ENCODE results near the gene GALNT3. TPM values are rescaled to one million over a fixed set of nuclear protein-coding genes. Genes with fewer than 3 reads are reported as not detected.

Gene GALNT3
- total RNA-seq, 1 donor from 2014 or later = 0.64 TPM

DNA sequence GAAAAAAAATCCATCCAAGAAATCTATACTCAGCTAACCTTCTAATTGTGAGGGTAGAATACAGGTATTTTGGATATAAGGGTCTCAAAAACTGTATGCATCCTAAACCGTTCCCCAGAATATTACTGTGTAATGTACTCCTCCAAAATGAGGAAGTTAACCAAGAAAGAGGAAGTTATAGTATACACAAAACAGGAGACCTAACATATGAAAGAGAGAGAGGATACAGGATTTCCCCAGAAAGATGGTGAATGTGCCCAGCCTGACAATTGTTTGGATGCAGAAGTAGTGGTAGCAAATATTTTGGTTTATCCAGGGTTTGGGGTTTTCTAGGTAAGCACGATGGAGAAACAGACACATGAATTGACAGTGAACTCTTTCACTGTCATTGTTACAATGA is 50.6 kb downstream of the GALNT3 start:
- H3K4me3 ChIP-seq = no peak overlapping the region
- TF ChIP-seq, protein P1, sequence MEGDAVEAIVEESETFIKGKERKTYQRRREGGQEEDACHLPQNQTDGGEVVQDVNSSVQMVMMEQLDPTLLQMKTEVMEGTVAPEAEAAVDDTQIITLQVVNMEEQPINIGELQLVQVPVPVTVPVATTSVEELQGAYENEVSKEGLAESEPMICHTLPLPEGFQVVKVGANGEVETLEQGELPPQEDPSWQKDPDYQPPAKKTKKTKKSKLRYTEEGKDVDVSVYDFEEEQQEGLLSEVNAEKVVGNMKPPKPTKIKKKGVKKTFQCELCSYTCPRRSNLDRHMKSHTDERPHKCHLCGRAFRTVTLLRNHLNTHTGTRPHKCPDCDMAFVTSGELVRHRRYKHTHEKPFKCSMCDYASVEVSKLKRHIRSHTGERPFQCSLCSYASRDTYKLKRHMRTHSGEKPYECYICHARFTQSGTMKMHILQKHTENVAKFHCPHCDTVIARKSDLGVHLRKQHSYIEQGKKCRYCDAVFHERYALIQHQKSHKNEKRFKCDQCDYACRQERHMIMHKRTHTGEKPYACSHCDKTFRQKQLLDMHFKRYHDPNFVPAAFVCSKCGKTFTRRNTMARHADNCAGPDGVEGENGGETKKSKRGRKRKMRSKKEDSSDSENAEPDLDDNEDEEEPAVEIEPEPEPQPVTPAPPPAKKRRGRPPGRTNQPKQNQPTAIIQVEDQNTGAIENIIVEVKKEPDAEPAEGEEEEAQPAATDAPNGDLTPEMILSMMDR (IDR thresholded peaks at IDR 0.05) = no peak
- no peaks in the 10 kb centered on the region for H3K4me1 ChIP-seq
- no peak for DNase-seq (ENCODE audit: low spot score in 2 of 2)
- no peak overlapping the region for H3K27ac ChIP-seq
- intact Hi-C loops (cut with DNase I) = no loop called here
- no peaks in the 10 kb centered on the region for H3K36me3 ChIP-seq
- H3K9me3 ChIP-seq = no peaks in the 10 kb centered on the region
- no peaks in the 10 kb centered on the region for H3K27me3 ChIP-seq

DNA sequence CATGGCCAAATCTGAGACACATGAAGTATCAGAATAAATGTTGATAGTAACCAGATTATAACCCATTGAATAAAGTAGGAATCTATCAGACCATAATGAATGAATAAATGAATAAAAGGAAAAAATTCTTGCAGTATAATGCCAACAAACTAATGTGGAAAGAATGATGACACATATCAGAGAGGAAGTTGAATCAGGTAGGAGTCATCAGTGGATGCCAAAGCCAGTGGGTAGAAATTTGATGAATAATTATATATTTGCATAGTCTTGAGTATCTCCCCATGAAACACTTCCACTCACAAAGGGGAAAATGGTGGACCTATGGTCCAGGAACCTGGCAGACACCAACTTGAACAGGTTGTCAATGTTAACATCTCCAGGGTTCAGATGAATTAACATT is 68.6 kb downstream of the GALNT3 start:
- Histone ChIP-seq H3K36me3 (no peaks in the 10 kb centered on the region), H3K4me1 (no peaks in the 10 kb centered on the region), H3K27ac (no peak overlapping the region), H3K27me3 (no peaks in the 10 kb centered on the region), H3K9me3 (no peaks in the 10 kb centered on the region), H3K4me3 (no peak overlapping the region)
- intact Hi-C loops (cut with DNase I) = no loop called here
- TF ChIP-seq, protein P1 (IDR thresholded peaks at IDR 0.05) = no peak
- no peak for DNase-seq (ENCODE audit: low spot score in 2 of 2)

DNA sequence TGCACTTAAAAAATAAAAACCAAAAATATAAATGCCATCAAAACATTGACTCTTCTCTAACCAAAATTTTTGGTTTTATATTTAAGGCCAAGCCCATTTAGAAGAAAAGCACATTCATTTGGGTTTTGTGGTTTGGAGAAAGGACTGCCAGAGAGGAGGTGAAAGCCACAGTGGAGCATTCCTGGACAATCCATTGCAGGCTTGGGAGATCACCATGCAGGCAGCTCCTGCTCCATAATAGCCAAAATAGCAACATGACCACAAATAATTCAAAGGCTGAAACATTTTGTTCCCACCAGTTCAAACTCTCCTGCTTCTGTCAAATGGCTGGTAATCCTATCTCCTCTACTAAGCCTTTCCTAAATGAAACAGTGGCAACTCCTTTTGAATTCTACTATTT is 73.5 kb downstream of the GALNT3 start:
- H3K27ac ChIP-seq = no peak overlapping the region
- H3K4me3 ChIP-seq = no peak overlapping the region
- DNase-seq (ENCODE audit: low spot score in 2 of 2) = no peak
- TF ChIP-seq, protein P1 (IDR thresholded peaks at IDR 0.05) = no peak
- no peaks in the 10 kb centered on the region for H3K36me3 ChIP-seq
- no peaks in the 10 kb centered on the region for H3K4me1 ChIP-seq
- no peaks in the 10 kb centered on the region for H3K9me3 ChIP-seq
- H3K27me3 ChIP-seq = no peaks in the 10 kb centered on the region
- intact Hi-C loops (cut with DNase I) = no loop called here

DNA sequence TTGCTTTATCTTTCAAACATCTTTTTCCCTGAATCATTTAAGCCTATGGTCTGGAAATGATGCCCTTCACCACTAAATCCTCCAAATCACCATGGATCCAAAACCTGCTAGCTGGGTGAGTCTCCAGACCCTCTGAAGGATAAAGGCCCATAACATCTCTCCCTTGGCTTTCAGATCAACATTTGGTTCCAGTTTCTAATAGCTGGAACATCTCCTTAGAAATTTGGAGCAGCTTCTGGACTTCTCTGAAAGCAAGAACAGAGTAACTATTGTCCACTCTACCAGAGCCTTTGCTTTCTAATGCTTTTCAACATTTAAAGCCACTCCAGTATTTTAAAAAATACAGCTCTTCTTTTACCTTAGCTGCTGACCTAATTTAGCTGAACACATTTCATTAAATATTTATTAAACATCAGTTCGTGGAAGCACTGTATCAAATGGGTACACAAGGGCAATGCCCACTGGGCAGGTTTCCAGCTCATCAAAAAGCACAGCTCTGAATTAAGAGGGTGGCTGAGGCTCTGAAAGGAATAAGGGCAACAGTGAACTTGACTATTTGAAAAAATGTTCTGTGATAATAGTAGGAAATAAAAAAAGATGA is 75.3 kb downstream of the GALNT3 start:
- H3K4me3 ChIP-seq = no peak overlapping the region
- no peaks in the 10 kb centered on the region for H3K27me3 ChIP-seq
- H3K9me3 ChIP-seq = no peaks in the 10 kb centered on the region
- no peaks in the 10 kb centered on the region for H3K4me1 ChIP-seq
- intact Hi-C loops (cut with DNase I) = no loop called here
- no peak overlapping the region for H3K27ac ChIP-seq
- no peak for DNase-seq (ENCODE audit: low spot score in 2 of 2)
- no peaks in the 10 kb centered on the region for H3K36me3 ChIP-seq
- TF ChIP-seq, protein P1 (IDR thresholded peaks at IDR 0.05) = no peak

DNA sequence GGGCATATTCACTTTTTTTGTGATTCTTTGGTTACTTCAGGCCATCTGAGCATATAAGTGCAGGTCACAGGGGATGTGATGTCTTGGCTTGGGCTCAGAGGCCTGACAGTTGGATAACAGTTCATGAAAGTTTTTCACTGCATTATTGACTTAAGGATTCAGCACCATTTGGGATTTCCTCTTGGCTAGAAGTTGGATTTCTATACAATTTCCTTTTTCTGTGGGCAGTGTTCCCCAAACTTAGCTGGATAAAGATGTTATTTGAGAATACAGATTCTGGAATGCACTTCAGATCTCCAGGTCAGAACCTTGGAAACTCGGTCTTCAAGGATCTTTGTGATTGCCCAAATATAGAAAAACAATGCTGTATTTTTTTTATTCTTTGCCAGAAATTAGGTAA is 78.0 kb downstream of the GALNT3 start:
- intact Hi-C loops (cut with DNase I) = no loop called here
- no peaks in the 10 kb centered on the region for H3K27me3 ChIP-seq
- no peaks in the 10 kb centered on the region for H3K9me3 ChIP-seq
- no peaks in the 10 kb centered on the region for H3K36me3 ChIP-seq
- no peak for DNase-seq (ENCODE audit: low spot score in 2 of 2)
- H3K4me3 ChIP-seq = no peak overlapping the region
- no peaks in the 10 kb centered on the region for H3K4me1 ChIP-seq
- TF ChIP-seq, protein P1 (IDR thresholded peaks at IDR 0.05) = no peak
- H3K27ac ChIP-seq = no peak overlapping the region

DNA sequence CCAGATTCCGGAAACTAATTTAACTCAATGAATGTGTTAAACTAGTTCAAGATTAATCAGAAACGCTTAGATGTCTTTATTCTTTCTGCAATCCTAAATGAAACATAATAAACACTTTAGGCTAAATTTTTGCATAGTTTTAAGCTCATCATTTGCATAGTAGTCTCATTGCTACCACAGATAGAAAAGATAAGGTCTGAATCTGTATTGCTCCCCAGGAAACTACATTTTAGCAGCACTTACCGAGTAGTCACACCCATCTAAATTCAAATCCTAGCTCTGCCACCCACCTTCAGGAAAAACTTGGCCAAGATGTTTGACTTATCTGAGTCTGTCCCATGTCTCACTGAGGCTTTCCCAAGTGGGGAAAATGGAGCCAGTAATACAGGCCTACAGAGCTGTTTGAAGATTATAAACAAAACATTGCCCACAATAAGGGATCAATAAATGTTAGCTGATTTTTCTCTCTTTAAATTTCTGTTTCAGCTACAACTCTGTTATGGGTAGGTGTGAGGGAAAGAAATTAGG is 87.0 kb downstream of the GALNT3 start:
- intact Hi-C loops (cut with DNase I) = no loop called here
- H3K4me3 ChIP-seq = no peak overlapping the region
- no peaks in the 10 kb centered on the region for H3K27me3 ChIP-seq

More for the DNA sequence above, 87.0 kb downstream of the GALNT3 start:
- H3K4me1 ChIP-seq = no peaks in the 10 kb centered on the region
- H3K27ac ChIP-seq = no peak overlapping the region
- H3K9me3 ChIP-seq = no peaks in the 10 kb centered on the region
- DNase-seq (ENCODE audit: low spot score in 2 of 2) = no peak
- TF ChIP-seq, protein P1 (IDR thresholded peaks at IDR 0.05) = no peak
- H3K36me3 ChIP-seq = no peaks in the 10 kb centered on the region

Measured in ascending aorta (tissue), 2 donors.